ENCODE results near the gene MYL4.
"Not testable (repeated sequence)": the region's sequence is repeated elsewhere in the genome, so short reads cannot be mapped to it uniquely, and the experiment has no call there.

The MYL4 gene

GRCh38 chr17:47266782-47267181 is 57.6 kb downstream of the MYL4 start:
- no peak overlapping the region for H3K9ac ChIP-seq (ENCODE audit: low read length)
- H3K4me2 ChIP-seq (ENCODE audit: low read length) = no peak overlapping the region
- H4K20me1 ChIP-seq (ENCODE audit: insufficient read depth, low read length) = no peaks in the 10 kb centered on the region
- H3K27ac ChIP-seq (ENCODE audit: low read depth, low read length, poor library complexity, severe bottlenecking) = no peak overlapping the region
- TF ChIP-seq CTCF (IDR thresholded peaks at IDR 0.05; ENCODE audit: low read length) (no peak), EZH2 (IDR thresholded peaks at IDR 0.05; ENCODE audit: borderline replicate concordance, low read length) (no peak)
- no peaks in the 10 kb centered on the region; the same call in 1 of the 2 replicates for H3K36me3 ChIP-seq (ENCODE audit: insufficient read depth, low read length)
- H3K4me3 ChIP-seq (ENCODE audit: low read depth, low read length, poor library complexity, severe bottlenecking) = no peak overlapping the region
- H3K4me1 ChIP-seq (ENCODE audit: insufficient read depth, low read length, severe bottlenecking) = no peaks in the 10 kb centered on the region
- H3K79me2 ChIP-seq (ENCODE audit: insufficient read depth, low read length) = no peaks in the 10 kb centered on the region
- H3K9me3 ChIP-seq (ENCODE audit: low read length) = no peaks in the 10 kb centered on the region
- no peak overlapping the region for H2AFZ ChIP-seq (ENCODE audit: low read length)
- no peaks in the 10 kb centered on the region for H3K9me2 ChIP-seq (ENCODE audit: low read depth, low read length)
- H3K27me3 ChIP-seq (ENCODE audit: insufficient read depth, low read length) = no peaks in the 10 kb centered on the region; the same call in 1 of the 2 replicates
- H3F3A ChIP-seq (ENCODE audit: insufficient read depth, low read length) = no peaks in the 10 kb centered on the region

GRCh38 chr17:47267354-47267828 is 58.2 kb downstream of the MYL4 start:
- Histone ChIP-seq H3K79me2 (ENCODE audit: insufficient read depth, low read length) (no peaks in the 10 kb centered on the region), H3K9me3 (ENCODE audit: low read length) (no peaks in the 10 kb centered on the region), H3F3A (ENCODE audit: insufficient read depth, low read length) (no peaks in the 10 kb centered on the region), H3K9me2 (ENCODE audit: low read depth, low read length) (no peaks in the 10 kb centered on the region), H3K27me3 (ENCODE audit: insufficient read depth, low read length) (no peaks in the 10 kb centered on the region; the same call in 1 of the 2 replicates), H4K20me1 (ENCODE audit: insufficient read depth, low read length) (no peaks in the 10 kb centered on the region), H3K4me3 (ENCODE audit: low read depth, low read length, poor library complexity, severe bottlenecking) (no peak overlapping the region), H3K27ac (ENCODE audit: low read depth, low read length, poor library complexity, severe bottlenecking) (no peak overlapping the region), H3K36me3 (ENCODE audit: insufficient read depth, low read length) (no peaks in the 10 kb centered on the region; the same call in 1 of the 2 replicates), H3K9ac (ENCODE audit: low read length) (no peak overlapping the region), H3K4me1 (ENCODE audit: insufficient read depth, low read length, severe bottlenecking) (no peaks in the 10 kb centered on the region), H3K4me2 (ENCODE audit: low read length) (no peak overlapping the region), H2AFZ (ENCODE audit: low read length) (no peak overlapping the region)
- TF ChIP-seq CTCF (IDR thresholded peaks at IDR 0.05; ENCODE audit: low read length) (no peak), EZH2 (IDR thresholded peaks at IDR 0.05; ENCODE audit: borderline replicate concordance, low read length) (no peak)

- not testable (repeated sequence) for H4K20me1 ChIP-seq (ENCODE audit: insufficient read depth, low read length); H3K79me2 ChIP-seq (ENCODE audit: insufficient read depth, low read length); H3K4me2 ChIP-seq (ENCODE audit: low read length); H3K9me2 ChIP-seq (ENCODE audit: low read depth, low read length); H3K9ac ChIP-seq (ENCODE audit: low read length); H3F3A ChIP-seq (ENCODE audit: insufficient read depth, low read length); H3K27ac ChIP-seq (ENCODE audit: low read depth, low read length, poor library complexity, severe bottlenecking); H2AFZ ChIP-seq (ENCODE audit: low read length); H3K4me1 ChIP-seq (ENCODE audit: insufficient read depth, low read length, severe bottlenecking); H3K9me3 ChIP-seq (ENCODE audit: low read length); H3K4me3 ChIP-seq (ENCODE audit: low read depth, low read length, poor library complexity, severe bottlenecking); H3K36me3 ChIP-seq (ENCODE audit: insufficient read depth, low read length); H3K27me3 ChIP-seq (ENCODE audit: insufficient read depth, low read length)
Measured at GRCh38 chr17:47268964-47269363, 59.8 kb downstream of the MYL4 start.

GRCh38 chr17:47269561-47270280 is 60.6 kb downstream of the MYL4 start:
- H4K20me1 ChIP-seq (ENCODE audit: insufficient read depth, low read length); H3K4me1 ChIP-seq (ENCODE audit: insufficient read depth, low read length, severe bottlenecking); H2AFZ ChIP-seq (ENCODE audit: low read length); H3K9ac ChIP-seq (ENCODE audit: low read length); H3K4me2 ChIP-seq (ENCODE audit: low read length); H3K9me2 ChIP-seq (ENCODE audit: low read depth, low read length); H3K4me3 ChIP-seq (ENCODE audit: low read depth, low read length, poor library complexity, severe bottlenecking); H3F3A ChIP-seq (ENCODE audit: insufficient read depth, low read length); H3K9me3 ChIP-seq (ENCODE audit: low read length); H3K79me2 ChIP-seq (ENCODE audit: insufficient read depth, low read length); H3K27ac ChIP-seq (ENCODE audit: low read depth, low read length, poor library complexity, severe bottlenecking); H3K27me3 ChIP-seq (ENCODE audit: insufficient read depth, low read length); H3K36me3 ChIP-seq (ENCODE audit: insufficient read depth, low read length): not testable (repeated sequence)
